ENCODE results near the gene COL4A4. TPM values are rescaled to one million over a fixed set of nuclear protein-coding genes. Genes with fewer than 3 reads are reported as not detected.

COL4A4 gene
- total RNA-seq (2014; rRNA removed; shearing (Covaris generic)), result 1.4 and 3.1 TPM in 2 replicates
- polyA plus RNA-seq (2016; fragmentation: Nextera tagmentation; extraction: Ambion mirVana), result 0.82 and 1.3 TPM in 2 replicates
- long read RNA-seq, partial matches to known transcripts, result 0 of 1 reads
- long read RNA-seq, other reads (novel, unspliced or antisense), result 1 of 1 reads

- H3K27ac Mint-ChIP-seq, result no peak within 1 kb of the TSS
- Histone ChIP-seq H3K27me3 (ENCODE audit: insufficient read depth) (peaks cover 29% of the 10 kb centered on the region), H3K4me2 (peak within 1 kb of the TSS; percentile 90), H2AFZ (peak within 1 kb of the TSS; percentile 92), H3K9me2 (ENCODE audit: insufficient read depth) (no peaks in the 10 kb centered on the region), H3K4me1 (ENCODE audit: insufficient read depth) (peaks cover 17% of the 10 kb centered on the region), H3K36me3 (ENCODE audit: insufficient read depth) (no peaks in the 10 kb centered on the region; the same call in 1 of the 2 replicates), H3K27ac (ENCODE audit: low read depth) (no peak within 1 kb of the TSS), H3K79me2 (replicated peaks; ENCODE audit: insufficient read depth) (no peaks in the 10 kb centered on the region), H3K4me3 (peak within 1 kb of the TSS; percentile 78), H4K20me1 (replicated peaks; ENCODE audit: insufficient read depth) (no peaks in the 10 kb centered on the region), H3F3A (replicated peaks; ENCODE audit: low read depth) (no peaks in the 10 kb centered on the region)
- H3K27me3 Mint-ChIP-seq (ENCODE audit: insufficient read depth, low read depth, poor library complexity), result peaks cover 23% of the 10 kb centered on the region
- peak; percentile 88 for ATAC-seq
- no peak for TF ChIP-seq NANOG (IDR thresholded peaks at IDR 0.05; ENCODE audit: borderline replicate concordance)
- H3K4me1 Mint-ChIP-seq, result peaks cover 15% of the 10 kb centered on the region
- peak within 1 kb of the TSS; percentile 80 for H3K4me3 Mint-ChIP-seq
- peak; percentile 76 for DNase-seq (ENCODE audit: low spot score)
- no peaks in the 10 kb centered on the region for H3K36me3 Mint-ChIP-seq (ENCODE audit: low read depth)
- no peaks in the 10 kb centered on the region for H3K9me3 Mint-ChIP-seq
These were observed at the start of gene COL4A4, which contains the start of gene COL4A3 for GRCh38 chr2:227163998-227164762. Gene COL4A4 (minus strand): TSS chr2:227164205. CDS start chr2:227147483, 16,722 bp downstream. Gene COL4A3 (plus strand): TSS chr2:227164624. CDS start chr2:227164727, 103 bp downstream.

GRCh38 chr2:227207573-227207972 is 43.6 kb upstream of the COL4A4 start:
- Histone ChIP-seq H3F3A (replicated peaks; ENCODE audit: low read depth) (no peaks in the 10 kb centered on the region), H3K27ac (ENCODE audit: low read depth) (no peak overlapping the region), H3K36me3 (ENCODE audit: insufficient read depth) (no peaks in the 10 kb centered on the region), H3K4me2 (peak overlapping the region; percentile 69; the same call in 1 of the 2 replicates), H3K4me1 (ENCODE audit: insufficient read depth) (peaks cover 8% of the 10 kb centered on the region), H2AFZ (no peak overlapping the region; the same call in 1 of the 2 replicates), H4K20me1 (replicated peaks; ENCODE audit: insufficient read depth) (no peaks in the 10 kb centered on the region), H3K79me2 (replicated peaks; ENCODE audit: insufficient read depth) (no peaks in the 10 kb centered on the region), H3K4me3 (no peak overlapping the region), H3K27me3 (ENCODE audit: insufficient read depth) (peaks cover 22% of the 10 kb centered on the region; the same call in 1 of the 2 replicates), H3K9me2 (ENCODE audit: insufficient read depth) (no peaks in the 10 kb centered on the region)
- TF ChIP-seq ZNF462 (CRISPR knock-in tag; IDR thresholded peaks at IDR 0.05) (peak; percentile 87), STAT1 (IDR thresholded peaks at IDR 0.05; ENCODE audit: unreplicated experiment) (no peak)
- no peaks in the 10 kb centered on the region for H3K36me3 Mint-ChIP-seq (ENCODE audit: low read depth)
- peaks cover 43% of the 10 kb centered on the region for H3K27me3 Mint-ChIP-seq (ENCODE audit: insufficient read depth, low read depth, poor library complexity)
- H3K4me1 Mint-ChIP-seq, result peaks cover 24% of the 10 kb centered on the region
- no peak for DNase-seq (ENCODE audit: low spot score)
- H3K9me3 Mint-ChIP-seq, result no peaks in the 10 kb centered on the region
- peak; percentile 89 for ATAC-seq
- no peak overlapping the region for H3K27ac Mint-ChIP-seq
- no peak overlapping the region for H3K4me3 Mint-ChIP-seq
